HCT116 (cell line): ENCODE results near the gene SMYD3. TPM values are rescaled to one million over a fixed set of nuclear protein-coding genes. Genes with fewer than 3 reads are reported as not detected.

ENCODE experiments used
- ATAC-seq: fragments of 200-7000 bp; cut with Tn5 transposase; 2 replicates; pipeline ENCODE4 v1.9.1; 2020; ENCODE audit warnings: mild to moderate bottlenecking, moderate library complexity
- BruUV-seq: library from RNA; stranded (reverse); fragments of 400-500 nt; replicated peaks from 2 replicates; lab custom pipeline; 2021; lab: Mats Ljungman, UMichigan
- CTCF ChIA-PET: fragments of 300-600 bp; sonication (Branson Sonifier 250); formaldehyde crosslinking; loops from one replicate; lab custom pipeline; 2021; ENCODE audit warnings: antibody characterized with exemption; lab: Charles Lee
- POLR2A ChIA-PET: fragments of 300-600, 350-600 bp; sonication (Branson Sonifier 250); formaldehyde crosslinking; loops from one replicate; lab custom pipeline; 2021; ENCODE audit warnings: antibody characterized with exemption; lab: Charles Lee
- RAD21 ChIA-PET, 2 experiments: fragments of 300-600 bp; sonication (Branson Sonifier 250); formaldehyde crosslinking; loops; one replicate each; lab custom pipeline; 2023; ENCODE audit warnings: low total read pairs in 2 of 2; ENCODE audit not compliant: uncharacterized antibody in 2 of 2, unreplicated experiment in 2 of 2, low non-redundant PET in 1 of 2; lab: Charles Lee
- DNase-seq: peaks from one replicate; pipeline ENCODE4 v3.0.0-alpha.2; 2010; ENCODE audit warnings: low read depth, low spot score
- H2AFZ ChIP-seq: fragments of 200-600 bp; shearing (Covaris generic), sonication (generic); 2 replicates; pipeline ENCODE4 v1.6.1; 2017; ENCODE audit warnings: low read depth, mixed run types, mixed read lengths, antibody characterized with exemption, low read length; ENCODE audit not compliant: poor library complexity, severe bottlenecking
- H3K27ac ChIP-seq: 2 replicates; pipeline ENCODE4 v1.5.1; 2012; ENCODE audit warnings: low read depth, low read length
- H3K27me3 ChIP-seq: fragments of 200-600 bp; sonication (generic); 2 replicates; pipeline ENCODE4 v1.6.1; 2016; ENCODE audit warnings: mixed run types, low read length, mixed read lengths; ENCODE audit not compliant: insufficient read depth
- H3K36me3 ChIP-seq, 2 experiments: fragments of 200-500 bp in 1 of 2; fragments of 200-600 bp in 1 of 2; sonication (Bioruptor generic) in 1 of 2; sonication (generic) in 1 of 2; 2 replicates each; pipeline versions ENCODE4 v1.5.1 to v1.6.1; 2014 to 2016; ENCODE audit warnings: low read length in 2 of 2, inconsistent platforms in 1 of 2, mixed read lengths in 1 of 2, mixed run types in 1 of 2; ENCODE audit not compliant: insufficient read depth in 2 of 2, control insufficient read depth in 1 of 2
- H3K4me1 ChIP-seq, 2 experiments: fragments of 200-600 bp in 1 of 2; sonication (generic) in 1 of 2; 2 replicates each; pipeline versions ENCODE4 v1.5.1 to v1.6.1; 2012 to 2017; ENCODE audit warnings: low read length in 2 of 2, inconsistent platforms in 1 of 2, mild to moderate bottlenecking in 1 of 2, mixed read lengths in 1 of 2, mixed run types in 1 of 2, moderate library complexity in 1 of 2; ENCODE audit not compliant: insufficient read depth in 2 of 2, control insufficient read depth in 1 of 2
- H3K4me2 ChIP-seq: fragments of 200-600 bp; sonication (generic); 2 replicates; pipeline ENCODE4 v1.6.1; 2017; ENCODE audit warnings: mixed run types, low read length, mixed read lengths
- H3K4me3 ChIP-seq, 2 experiments: fragments of 200-600 bp in 1 of 2; sonication (generic) in 1 of 2; replicated peaks in 1 of 2; 2 replicates each; pipeline ENCODE4 v1.5.1; 2011 to 2016; ENCODE audit warnings: low read length in 2 of 2, control low read depth in 1 of 2, low read depth in 1 of 2, mild to moderate bottlenecking in 1 of 2, mixed read lengths in 1 of 2, mixed run types in 1 of 2
- H3K79me2 ChIP-seq: fragments of 200-600 bp; sonication (generic); 2 replicates; pipeline ENCODE4 v1.6.1; 2017; ENCODE audit warnings: mild to moderate bottlenecking, mixed run types, low read length, moderate library complexity, mixed read lengths; ENCODE audit not compliant: insufficient read depth
- H3K9ac ChIP-seq: fragments of 200-600 bp; sonication (generic); 2 replicates; pipeline ENCODE4 v1.6.1; 2016; ENCODE audit warnings: low read length, mixed read lengths
- H3K9me2 ChIP-seq: fragments of 200-600 bp; sonication (generic), shearing (Covaris generic); 2 replicates; pipeline ENCODE4 v1.6.1; 2017; ENCODE audit warnings: mixed run types, mild to moderate bottlenecking, moderate library complexity; ENCODE audit not compliant: insufficient read depth
- H3K9me3 ChIP-seq, 2 experiments: fragments of 200-500 bp in 1 of 2; fragments of 200-600 bp in 1 of 2; sonication (Bioruptor generic) in 1 of 2; sonication (generic) in 1 of 2; 2 replicates each; pipeline ENCODE4 v1.6.1; 2014 to 2017; ENCODE audit warnings: low read length in 2 of 2, mixed read lengths in 2 of 2, inconsistent platforms in 1 of 2, low read depth in 1 of 2, mild to moderate bottlenecking in 1 of 2, mixed run types in 1 of 2, moderate library complexity in 1 of 2; ENCODE audit not compliant: control insufficient read depth in 1 of 2, insufficient read depth in 1 of 2
- H4K20me1 ChIP-seq: fragments of 200-600 bp; sonication (generic), shearing (Covaris generic); 2 replicates; pipeline ENCODE4 v1.6.1; 2017; ENCODE audit warnings: mixed run types, mild to moderate bottlenecking, moderate library complexity; ENCODE audit not compliant: insufficient read depth
- CEBPB ChIP-seq: IDR thresholded peaks from 2 replicates; pipeline ENCODE4 v1.6.1; 2012; ENCODE audit warnings: low read depth
- CTCF ChIP-seq, 3 experiments: fragments of 200-600 bp in 1 of 3; sonication (generic) in 1 of 3; IDR thresholded peaks in 2 of 3; conservative IDR thresholded peaks in 1 of 3; 2 replicates each; pipeline ENCODE4 v1.5.1; 2012 to 2017; ENCODE audit warnings: low read depth in 2 of 3, low read length in 2 of 3, antibody characterized with exemption in 1 of 3, borderline replicate concordance in 1 of 3, control low read depth in 1 of 3, mild to moderate bottlenecking in 1 of 3, mixed read lengths in 1 of 3, mixed run types in 1 of 3, moderate library complexity in 1 of 3; ENCODE audit not compliant: insufficient read depth in 1 of 3
- EGR1 ChIP-seq: IDR thresholded peaks from 2 replicates; pipeline ENCODE4 v1.6.1; 2012; ENCODE audit warnings: low read depth
- ELF1 ChIP-seq: IDR thresholded peaks from 2 replicates; pipeline ENCODE4 v1.6.1; 2012; ENCODE audit warnings: low read depth, borderline replicate concordance
- FOSL1 ChIP-seq: IDR thresholded peaks from 2 replicates; pipeline ENCODE4 v1.6.1; 2012; ENCODE audit warnings: low read depth
- JUND ChIP-seq: IDR thresholded peaks from 2 replicates; pipeline ENCODE4 v1.6.1; 2012
- POLR2A ChIP-seq: IDR thresholded peaks from 2 replicates; pipeline ENCODE4 v1.7.0; 2011; ENCODE audit warnings: borderline replicate concordance; ENCODE audit not compliant: insufficient read depth, insufficient read length; ENCODE audit errors: extremely low read depth
- SIN3A ChIP-seq: IDR thresholded peaks from 2 replicates; pipeline ENCODE4 v1.6.1; 2012; ENCODE audit warnings: low read depth
- SP1 ChIP-seq: IDR thresholded peaks from 2 replicates; pipeline ENCODE4 v1.6.1; 2012; ENCODE audit warnings: low read depth
- SRF ChIP-seq: IDR thresholded peaks from 2 replicates; pipeline ENCODE4 v1.6.1; 2012; ENCODE audit warnings: low read depth
- TCF7L2 ChIP-seq: IDR thresholded peaks from 2 replicates; pipeline ENCODE4 v1.7.0; 2011; ENCODE audit warnings: borderline replicate concordance, inconsistent platforms; ENCODE audit not compliant: insufficient read depth, insufficient read length; ENCODE audit errors: extremely low read depth
- intact Hi-C: fragments of 100-400 bp; cut with micrococcal nuclease; formaldehyde crosslinking; loops from 2 replicates; pipeline ENCODE4 v1.10.0; 2022
- total RNA-seq: library from RNA; stranded (reverse); gene quantifications from one replicate; pipeline ENCODE4 v1.2.1, GENCODE V29; 2021; ENCODE audit not compliant: unreplicated experiment
- TF ChIP-seq, protein P1 (sequence below): IDR thresholded peaks from 2 replicates; pipeline ENCODE4 v1.6.1; 2012
- TF ChIP-seq, protein P2 (sequence below): IDR thresholded peaks from 2 replicates; pipeline ENCODE4 v1.6.1; 2012; ENCODE audit warnings: low read depth
- TF ChIP-seq, protein P3 (sequence below): IDR thresholded peaks from 2 replicates; pipeline ENCODE4 v1.6.1; 2011; ENCODE audit warnings: mild to moderate bottlenecking, low read length, moderate library complexity; ENCODE audit not compliant: insufficient replicate concordance; ENCODE audit errors: extremely low read depth

SMYD3 gene
- total RNA-seq, 1 experiment from 2014 or later = 33.6 TPM

DNA sequence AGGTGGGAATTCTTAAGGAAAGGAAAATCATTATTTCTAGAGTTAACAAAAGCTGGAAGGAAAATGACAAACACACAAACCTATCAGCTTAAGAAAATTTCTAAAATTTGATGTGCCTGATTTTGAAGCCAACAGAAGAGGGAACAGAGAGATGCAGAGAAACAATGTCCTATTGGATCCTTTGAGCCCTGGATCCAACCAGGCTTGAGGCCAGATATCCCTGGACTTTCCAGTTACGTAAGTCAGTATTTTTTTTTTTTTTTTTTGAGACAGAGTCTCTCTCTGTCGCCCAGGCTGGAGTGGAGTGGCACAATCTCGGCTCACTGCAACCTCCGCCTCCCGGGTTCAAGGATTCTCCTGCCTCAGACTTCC, 703.4 kb downstream of the SMYD3 start:
- H4K20me1 ChIP-seq = no peaks in the 10 kb centered on the region
- intact Hi-C loops = no loop called here
- no peak overlapping the region for H2AFZ ChIP-seq
- no peaks in the 10 kb centered on the region for H3K4me1 ChIP-seq
- DNase-seq (no peak), ATAC-seq (no peak)
- ChIA-PET CTCF (no interaction called here), POLR2A (no interaction called here), RAD21 (no interaction called here)
- no peak for TF ChIP-seq SRF
- TF ChIP-seq CTCF (IDR thresholded peaks at IDR 0.05 in 2 of 3, conservative IDR thresholded peaks at IDR 0.05 in 1 of 3; ENCODE audit: borderline replicate concordance in 1 of 3, insufficient read depth in 1 of 3, low read depth in 2 of 3, low read length in 2 of 3) = no peak
- no peak for TF ChIP-seq JUND
- TF ChIP-seq, protein P1, sequence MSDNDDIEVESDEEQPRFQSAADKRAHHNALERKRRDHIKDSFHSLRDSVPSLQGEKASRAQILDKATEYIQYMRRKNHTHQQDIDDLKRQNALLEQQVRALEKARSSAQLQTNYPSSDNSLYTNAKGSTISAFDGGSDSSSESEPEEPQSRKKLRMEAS = no peak
- TF ChIP-seq FOSL1 = no peak
- TF ChIP-seq SIN3A = no peak
- TF ChIP-seq, protein P2, sequence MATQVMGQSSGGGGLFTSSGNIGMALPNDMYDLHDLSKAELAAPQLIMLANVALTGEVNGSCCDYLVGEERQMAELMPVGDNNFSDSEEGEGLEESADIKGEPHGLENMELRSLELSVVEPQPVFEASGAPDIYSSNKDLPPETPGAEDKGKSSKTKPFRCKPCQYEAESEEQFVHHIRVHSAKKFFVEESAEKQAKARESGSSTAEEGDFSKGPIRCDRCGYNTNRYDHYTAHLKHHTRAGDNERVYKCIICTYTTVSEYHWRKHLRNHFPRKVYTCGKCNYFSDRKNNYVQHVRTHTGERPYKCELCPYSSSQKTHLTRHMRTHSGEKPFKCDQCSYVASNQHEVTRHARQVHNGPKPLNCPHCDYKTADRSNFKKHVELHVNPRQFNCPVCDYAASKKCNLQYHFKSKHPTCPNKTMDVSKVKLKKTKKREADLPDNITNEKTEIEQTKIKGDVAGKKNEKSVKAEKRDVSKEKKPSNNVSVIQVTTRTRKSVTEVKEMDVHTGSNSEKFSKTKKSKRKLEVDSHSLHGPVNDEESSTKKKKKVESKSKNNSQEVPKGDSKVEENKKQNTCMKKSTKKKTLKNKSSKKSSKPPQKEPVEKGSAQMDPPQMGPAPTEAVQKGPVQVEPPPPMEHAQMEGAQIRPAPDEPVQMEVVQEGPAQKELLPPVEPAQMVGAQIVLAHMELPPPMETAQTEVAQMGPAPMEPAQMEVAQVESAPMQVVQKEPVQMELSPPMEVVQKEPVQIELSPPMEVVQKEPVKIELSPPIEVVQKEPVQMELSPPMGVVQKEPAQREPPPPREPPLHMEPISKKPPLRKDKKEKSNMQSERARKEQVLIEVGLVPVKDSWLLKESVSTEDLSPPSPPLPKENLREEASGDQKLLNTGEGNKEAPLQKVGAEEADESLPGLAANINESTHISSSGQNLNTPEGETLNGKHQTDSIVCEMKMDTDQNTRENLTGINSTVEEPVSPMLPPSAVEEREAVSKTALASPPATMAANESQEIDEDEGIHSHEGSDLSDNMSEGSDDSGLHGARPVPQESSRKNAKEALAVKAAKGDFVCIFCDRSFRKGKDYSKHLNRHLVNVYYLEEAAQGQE = no peak
- TF ChIP-seq ELF1 = no peak
- TF ChIP-seq CEBPB = no peak
- TF ChIP-seq EGR1 = no peak
- no peak for TF ChIP-seq POLR2A
- no peak for TF ChIP-seq SP1
- TF ChIP-seq, protein P3, sequence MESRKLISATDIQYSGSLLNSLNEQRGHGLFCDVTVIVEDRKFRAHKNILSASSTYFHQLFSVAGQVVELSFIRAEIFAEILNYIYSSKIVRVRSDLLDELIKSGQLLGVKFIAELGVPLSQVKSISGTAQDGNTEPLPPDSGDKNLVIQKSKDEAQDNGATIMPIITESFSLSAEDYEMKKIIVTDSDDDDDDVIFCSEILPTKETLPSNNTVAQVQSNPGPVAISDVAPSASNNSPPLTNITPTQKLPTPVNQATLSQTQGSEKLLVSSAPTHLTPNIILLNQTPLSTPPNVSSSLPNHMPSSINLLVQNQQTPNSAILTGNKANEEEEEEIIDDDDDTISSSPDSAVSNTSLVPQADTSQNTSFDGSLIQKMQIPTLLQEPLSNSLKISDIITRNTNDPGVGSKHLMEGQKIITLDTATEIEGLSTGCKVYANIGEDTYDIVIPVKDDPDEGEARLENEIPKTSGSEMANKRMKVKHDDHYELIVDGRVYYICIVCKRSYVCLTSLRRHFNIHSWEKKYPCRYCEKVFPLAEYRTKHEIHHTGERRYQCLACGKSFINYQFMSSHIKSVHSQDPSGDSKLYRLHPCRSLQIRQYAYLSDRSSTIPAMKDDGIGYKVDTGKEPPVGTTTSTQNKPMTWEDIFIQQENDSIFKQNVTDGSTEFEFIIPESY = no peak
- no peak for TF ChIP-seq TCF7L2
- H3K4me3 ChIP-seq = no peak overlapping the region
- no peaks in the 10 kb centered on the region for H3K79me2 ChIP-seq
- H3K9me2 ChIP-seq = no peaks in the 10 kb centered on the region
- H3K9me3 ChIP-seq = no peaks in the 10 kb centered on the region
- H3K9ac ChIP-seq = no peak overlapping the region
- H3K27ac ChIP-seq = no peak overlapping the region
- H3K4me2 ChIP-seq = no peak overlapping the region
- no peaks in the 10 kb centered on the region for H3K36me3 ChIP-seq
- no TSS peak for BruUV-seq
- no peaks in the 10 kb centered on the region for H3K27me3 ChIP-seq
